Activated naive CD8-positive, alpha-beta T cell treated with anti-CD3 and anti-CD28 coated beads for 36 hours (primary cell): Measurements from ENCODE around the gene PRKRIP1. TPM values are rescaled to one million over a fixed set of nuclear protein-coding genes. Genes with fewer than 3 reads are reported as not detected.
A peak's percentile ranks its signal among the peaks of the same experiment; 100 is the strongest.

Experiments
- DNase-seq: peaks from one replicate; pipeline ENCODE4 v3.0.0; 2021
- H3K27ac Mint-ChIP-seq: one replicate; pipeline ENCODE4 v1.8.0; 2022; ENCODE audit warnings: mild to moderate bottlenecking, moderate library complexity, mixed read lengths
- H3K27me3 Mint-ChIP-seq: one replicate; pipeline ENCODE4 v1.8.0; 2022; ENCODE audit warnings: mild to moderate bottlenecking, mixed read lengths
- H3K36me3 Mint-ChIP-seq: one replicate; pipeline ENCODE4 v1.8.0; 2021; ENCODE audit warnings: mild to moderate bottlenecking, mixed read lengths
- H3K4me1 Mint-ChIP-seq: one replicate; pipeline ENCODE4 v1.8.0; 2021; ENCODE audit warnings: mixed read lengths
- H3K4me3 Mint-ChIP-seq: one replicate; pipeline ENCODE4 v1.8.0; 2022; ENCODE audit warnings: mild to moderate bottlenecking, moderate library complexity, mixed read lengths
- H3K9me3 Mint-ChIP-seq: one replicate; pipeline ENCODE4 v1.8.0; 2022; ENCODE audit warnings: mixed read lengths
- total RNA-seq, 2 experiments: library from RNA; stranded (reverse); gene quantifications; one replicate each; pipeline ENCODE4 v1.2.3, GENCODE V29; 2021

PRKRIP1 gene
- total RNA-seq, 2 experiments from 2014 or later, result 25.1 to 25.2 TPM

GRCh38 chr7:102413611-102414010, 17.4 kb downstream of the PRKRIP1 start:
- no peak for DNase-seq

GRCh38 chr7:102415685-102416225, 19.6 kb downstream of the PRKRIP1 start:
- no peaks in the 10 kb centered on the region for H3K9me3 Mint-ChIP-seq
- peaks cover 52% of the 10 kb centered on the region for H3K4me1 Mint-ChIP-seq
- H3K4me3 Mint-ChIP-seq, result peak overlapping the region; percentile 64
- no peaks in the 10 kb centered on the region for H3K27me3 Mint-ChIP-seq
- H3K27ac Mint-ChIP-seq, result peak overlapping the region; percentile 98
- peak; percentile 72 for DNase-seq
- peaks cover 46% of the 10 kb centered on the region for H3K36me3 Mint-ChIP-seq

More at GRCh38 chr7:102413611-102414010, 17.4 kb downstream of the PRKRIP1 start:
- H3K27ac Mint-ChIP-seq, result no peak overlapping the region
- no peaks in the 10 kb centered on the region for H3K27me3 Mint-ChIP-seq
- no peak overlapping the region for H3K4me3 Mint-ChIP-seq
- peaks cover 37% of the 10 kb centered on the region for H3K4me1 Mint-ChIP-seq
- H3K9me3 Mint-ChIP-seq, result peaks cover 3% of the 10 kb centered on the region
- peaks cover 58% of the 10 kb centered on the region for H3K36me3 Mint-ChIP-seq

GRCh38 chr7:102416406-102416805, 20.2 kb downstream of the PRKRIP1 start:
- Mint-ChIP-seq H3K9me3 (no peaks in the 10 kb centered on the region), H3K4me1 (peaks cover 58% of the 10 kb centered on the region), H3K4me3 (peak overlapping the region; percentile 64), H3K27me3 (no peaks in the 10 kb centered on the region), H3K27ac (peak overlapping the region; percentile 98), H3K36me3 (peaks cover 49% of the 10 kb centered on the region)
- DNase-seq, result no peak

GRCh38 chr7:102417105-102417504, 20.9 kb downstream of the PRKRIP1 start:
- Mint-ChIP-seq H3K27me3 (no peaks in the 10 kb centered on the region), H3K9me3 (no peaks in the 10 kb centered on the region), H3K4me1 (peaks cover 58% of the 10 kb centered on the region), H3K27ac (peak overlapping the region; percentile 98), H3K4me3 (peak overlapping the region; percentile 22), H3K36me3 (peaks cover 42% of the 10 kb centered on the region)
- DNase-seq, result no peak

GRCh38 chr7:102418592-102418991, 22.4 kb downstream of the PRKRIP1 start:
- H3K9me3 Mint-ChIP-seq, result no peaks in the 10 kb centered on the region
- peaks cover 53% of the 10 kb centered on the region for H3K4me1 Mint-ChIP-seq

GRCh38 chr7:102421706-102422240, 25.6 kb downstream of the PRKRIP1 start:
- Mint-ChIP-seq H3K36me3 (peaks cover 44% of the 10 kb centered on the region), H3K27ac (no peak overlapping the region), H3K4me3 (no peak overlapping the region), H3K27me3 (no peaks in the 10 kb centered on the region), H3K4me1 (peaks cover 60% of the 10 kb centered on the region), H3K9me3 (no peaks in the 10 kb centered on the region)
- DNase-seq, result no peak

More at GRCh38 chr7:102418592-102418991, 22.4 kb downstream of the PRKRIP1 start:
- H3K4me3 Mint-ChIP-seq, result no peak overlapping the region
- DNase-seq, result no peak
- H3K27me3 Mint-ChIP-seq, result no peaks in the 10 kb centered on the region
- H3K27ac Mint-ChIP-seq, result peak overlapping the region; percentile 5
- peaks cover 42% of the 10 kb centered on the region for H3K36me3 Mint-ChIP-seq

GRCh38 chr7:102424129-102424551, 28.0 kb downstream of the PRKRIP1 start:
- no peak for DNase-seq
- no peaks in the 10 kb centered on the region for H3K9me3 Mint-ChIP-seq
- H3K4me1 Mint-ChIP-seq, result peaks cover 59% of the 10 kb centered on the region
- H3K27me3 Mint-ChIP-seq, result no peaks in the 10 kb centered on the region
- H3K36me3 Mint-ChIP-seq, result peaks cover 46% of the 10 kb centered on the region
- H3K27ac Mint-ChIP-seq, result peak overlapping the region; percentile 100
- no peak overlapping the region for H3K4me3 Mint-ChIP-seq

- Mint-ChIP-seq H3K27ac (peak overlapping the region; percentile 100), H3K4me1 (peaks cover 60% of the 10 kb centered on the region), H3K27me3 (no peaks in the 10 kb centered on the region), H3K4me3 (peak overlapping the region; percentile 2), H3K36me3 (peaks cover 48% of the 10 kb centered on the region), H3K9me3 (no peaks in the 10 kb centered on the region)
- DNase-seq, result no peak
Observed at GRCh38 chr7:102424787-102425218, 28.6 kb downstream of the PRKRIP1 start.

GRCh38 chr7:102425639-102426267, 29.6 kb downstream of the PRKRIP1 start:
- no peaks in the 10 kb centered on the region for H3K27me3 Mint-ChIP-seq
- peaks cover 55% of the 10 kb centered on the region for H3K4me1 Mint-ChIP-seq
- H3K27ac Mint-ChIP-seq, result peak overlapping the region; percentile 100
- H3K4me3 Mint-ChIP-seq, result peak overlapping the region; percentile 74
- peak; percentile 86 for DNase-seq
- H3K9me3 Mint-ChIP-seq, result no peaks in the 10 kb centered on the region
- peaks cover 42% of the 10 kb centered on the region for H3K36me3 Mint-ChIP-seq

- Mint-ChIP-seq H3K4me3 (peak overlapping the region; percentile 74), H3K27ac (peak overlapping the region; percentile 100), H3K27me3 (no peaks in the 10 kb centered on the region), H3K36me3 (peaks cover 37% of the 10 kb centered on the region), H3K4me1 (peaks cover 56% of the 10 kb centered on the region), H3K9me3 (no peaks in the 10 kb centered on the region)
- DNase-seq, result peak; percentile 84
Observed at GRCh38 chr7:102426268-102427018, 30.3 kb downstream of the PRKRIP1 start.

- H3K4me1 Mint-ChIP-seq, result peaks cover 62% of the 10 kb centered on the region
- peak overlapping the region; percentile 74 for H3K4me3 Mint-ChIP-seq
- DNase-seq, result no peak
- peak overlapping the region; percentile 100 for H3K27ac Mint-ChIP-seq
- H3K27me3 Mint-ChIP-seq, result no peaks in the 10 kb centered on the region
- no peaks in the 10 kb centered on the region for H3K9me3 Mint-ChIP-seq
- peaks cover 40% of the 10 kb centered on the region for H3K36me3 Mint-ChIP-seq
Observed at GRCh38 chr7:102427019-102427405, 30.8 kb downstream of the PRKRIP1 start.

GRCh38 chr7:102429141-102429899, 33.2 kb downstream of the PRKRIP1 start:
- Mint-ChIP-seq H3K4me3 (no peak overlapping the region), H3K27me3 (no peaks in the 10 kb centered on the region), H3K4me1 (peaks cover 65% of the 10 kb centered on the region), H3K36me3 (peaks cover 39% of the 10 kb centered on the region), H3K9me3 (no peaks in the 10 kb centered on the region), H3K27ac (peak overlapping the region; percentile 74)
- DNase-seq, result no peak

GRCh38 chr7:102431617-102432298, 35.6 kb downstream of the PRKRIP1 start:
- Mint-ChIP-seq H3K27ac (peak overlapping the region; percentile 92), H3K36me3 (peaks cover 19% of the 10 kb centered on the region), H3K9me3 (no peaks in the 10 kb centered on the region), H3K4me3 (peak overlapping the region; percentile 76), H3K4me1 (peaks cover 51% of the 10 kb centered on the region), H3K27me3 (no peaks in the 10 kb centered on the region)
- DNase-seq, result peak; percentile 51
